Measurements from ENCODE around the gene HDAC9.

Gene HDAC9

DNA sequence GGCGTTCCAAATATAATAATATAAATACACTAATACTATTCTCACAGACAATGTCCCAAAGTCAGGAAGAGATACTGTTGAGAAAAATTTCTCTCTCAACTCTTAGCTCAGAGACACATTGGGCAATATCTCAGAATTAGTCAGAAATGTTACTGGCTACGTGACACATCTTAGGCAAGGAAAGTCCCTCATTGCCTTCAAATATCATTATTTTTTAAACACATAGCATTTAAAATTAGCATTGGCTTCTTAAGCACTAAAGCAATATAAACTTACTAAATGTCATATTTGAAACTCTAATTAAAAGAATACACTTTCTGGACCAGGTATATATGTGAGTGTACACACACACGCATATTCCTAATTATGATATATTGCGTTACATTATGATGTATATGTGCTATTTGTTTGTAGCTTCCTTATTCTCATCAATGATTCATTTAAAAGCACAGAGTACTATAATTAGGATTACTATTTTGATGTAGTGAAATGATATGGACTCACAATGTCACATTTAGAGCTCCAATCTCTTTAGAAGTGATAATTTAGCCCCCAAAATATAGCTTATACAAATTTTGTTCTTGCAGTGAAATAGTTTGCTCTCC lies 366.1 kb downstream of the HDAC9 start:
- no peak for DNase-seq

DNA sequence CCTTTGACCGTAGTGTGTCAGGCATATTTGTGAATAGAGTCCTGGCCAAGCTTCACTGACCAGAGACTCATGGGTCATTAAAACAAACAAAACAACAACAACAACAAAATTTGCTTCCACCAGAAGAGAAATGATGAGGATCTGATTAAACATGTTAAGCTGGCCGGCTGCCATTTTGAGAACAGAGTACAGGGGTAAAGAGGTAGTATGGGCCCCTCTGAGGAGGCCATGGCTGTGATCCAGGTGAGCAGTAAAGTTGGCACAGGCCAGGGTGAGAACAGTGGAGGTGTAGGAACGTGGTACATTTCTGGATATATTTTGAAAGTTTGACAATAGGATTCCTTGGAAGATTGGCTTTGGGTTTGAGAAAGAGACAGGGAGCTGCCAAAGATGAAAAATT lies 369.4 kb downstream of the HDAC9 start:
- no peak for DNase-seq

DNA sequence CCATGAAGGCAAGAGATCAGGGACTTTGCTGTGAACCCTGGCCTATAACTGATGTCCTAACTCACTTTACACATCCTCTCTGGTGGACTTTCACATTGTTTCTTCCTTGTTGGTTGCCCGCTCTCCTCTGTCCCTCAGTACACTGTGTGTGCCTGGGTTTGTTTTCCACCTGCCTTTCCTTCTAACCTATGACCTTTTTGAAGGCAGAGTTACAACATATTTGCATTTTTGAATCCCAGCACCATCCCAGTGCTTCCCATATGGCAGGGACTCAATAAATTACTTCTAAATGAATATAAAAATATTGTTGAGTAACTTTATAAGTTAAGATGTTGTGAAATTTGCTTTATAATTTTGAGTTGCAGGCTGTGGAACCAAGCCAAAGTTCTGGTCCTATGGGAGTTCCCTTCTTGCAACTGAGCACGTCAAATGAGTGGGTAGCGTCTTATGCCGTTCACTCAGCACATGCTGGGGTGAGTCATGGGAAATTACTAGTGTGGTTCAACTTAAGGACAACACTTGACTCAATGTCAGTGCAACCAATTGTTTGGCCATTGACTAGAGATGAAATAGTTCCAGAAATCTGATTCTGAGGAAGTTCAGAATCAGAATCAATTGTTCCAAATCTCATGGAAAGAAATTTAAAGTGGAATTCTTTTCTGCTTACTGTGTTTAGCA lies 370.9 kb downstream of the HDAC9 start:
- DNase-seq = no peak

DNA sequence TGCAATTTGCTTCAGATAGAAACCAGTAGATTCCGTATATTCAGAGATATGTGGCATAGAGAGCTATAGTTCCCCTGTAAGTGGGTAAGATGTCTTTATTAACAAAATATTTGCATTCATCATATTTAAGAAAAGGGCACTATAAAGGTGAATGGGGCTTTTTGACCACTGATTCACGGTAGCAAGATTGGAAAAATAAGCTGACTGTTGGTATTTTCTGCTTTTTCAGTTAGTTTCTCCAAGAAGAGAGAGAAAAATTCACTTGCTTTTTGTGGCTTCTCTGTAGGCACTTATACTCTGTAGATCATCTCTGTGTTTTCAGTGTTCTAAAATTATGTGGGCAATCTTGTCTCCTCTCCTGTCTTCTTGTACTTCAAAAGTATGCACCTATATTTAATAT lies 376.8 kb downstream of the HDAC9 start:
- no peak for DNase-seq

DNA sequence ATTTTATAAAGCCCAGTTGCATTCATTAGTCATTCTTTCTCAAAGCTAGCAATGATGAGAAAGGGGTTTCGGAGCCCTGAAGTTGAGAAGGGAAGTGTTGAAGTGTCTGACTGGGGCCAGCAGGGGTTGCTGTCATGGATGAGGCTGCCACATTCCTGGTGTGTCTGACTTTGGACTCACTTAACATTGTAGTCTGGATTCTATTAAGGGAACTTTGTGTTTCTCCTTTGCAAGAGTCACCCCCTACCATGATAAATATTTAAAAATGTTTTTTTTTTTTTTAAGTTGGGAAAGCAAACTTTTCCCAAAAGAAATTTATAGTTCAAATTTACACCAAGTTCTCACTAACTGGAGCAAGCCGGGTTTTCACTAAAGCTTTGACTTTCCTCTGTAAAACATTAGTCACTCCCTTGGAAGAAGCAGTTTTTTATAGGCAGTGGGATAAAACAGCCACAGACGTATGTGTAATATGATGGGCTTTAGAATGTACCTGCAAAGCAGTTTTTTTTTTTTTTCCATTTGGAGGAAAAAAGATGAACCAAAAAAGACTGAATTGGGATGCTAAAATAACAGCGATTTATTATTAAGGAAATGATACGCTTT lies 378.3 kb downstream of the HDAC9 start:
- no peak for DNase-seq

DNA sequence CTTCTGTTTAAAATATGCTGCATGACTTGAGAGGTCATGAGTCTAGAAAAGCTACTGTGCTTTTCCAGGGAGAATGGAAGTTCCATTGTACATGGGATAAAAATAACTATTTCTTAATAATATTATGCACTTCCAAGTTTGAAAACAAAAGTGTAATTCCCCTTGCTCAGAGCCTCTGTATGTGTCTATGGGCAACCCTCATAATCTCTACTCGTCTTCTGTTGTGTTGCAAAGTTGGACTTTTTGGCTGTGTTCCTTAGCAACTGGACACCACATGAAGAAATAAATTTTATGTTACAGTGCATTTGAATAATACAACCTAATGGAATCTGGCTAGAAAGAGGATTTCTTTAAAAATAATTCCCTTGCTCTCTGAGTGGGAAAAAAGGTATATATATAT lies 379.3 kb downstream of the HDAC9 start:
- DNase-seq = no peak

DNA sequence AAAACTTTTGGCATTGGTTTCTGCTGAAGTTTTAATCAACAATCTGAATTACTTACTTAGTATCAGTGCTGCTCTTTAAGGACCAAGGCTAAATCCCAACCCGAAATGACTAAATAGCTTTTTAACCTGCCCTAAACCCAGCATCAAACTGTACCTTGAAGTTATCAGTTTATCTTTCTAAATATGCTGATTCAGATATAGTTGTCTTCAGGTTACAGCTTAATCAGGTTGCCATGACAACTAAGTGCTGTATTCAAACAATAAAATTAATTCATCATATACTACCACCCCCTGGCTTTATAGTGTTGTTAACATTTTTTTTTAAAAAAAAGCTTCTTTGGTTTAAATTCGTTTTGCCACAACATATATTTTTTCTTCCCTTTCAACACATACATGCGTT lies 382.3 kb downstream of the HDAC9 start:
- DNase-seq = no peak

DNA sequence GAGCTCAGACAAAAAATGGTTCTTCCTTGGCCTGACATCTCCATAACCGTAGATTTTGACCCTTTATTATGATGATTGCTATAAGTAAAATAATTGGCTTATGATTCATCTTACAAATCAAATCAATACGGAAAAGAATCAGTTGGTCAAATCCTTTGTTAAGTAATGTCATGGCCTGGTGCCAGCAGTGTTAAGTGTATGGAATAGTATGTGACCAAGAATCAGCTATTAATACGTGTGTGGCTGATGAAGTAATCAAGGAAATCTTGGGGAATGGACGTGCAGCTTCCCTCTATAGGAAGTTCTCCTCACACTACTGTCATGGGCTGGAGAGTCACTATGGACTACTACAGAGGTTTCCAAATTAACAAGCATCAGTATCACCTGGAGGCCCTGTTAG lies 391.3 kb downstream of the HDAC9 start:
- DNase-seq = no peak

DNA sequence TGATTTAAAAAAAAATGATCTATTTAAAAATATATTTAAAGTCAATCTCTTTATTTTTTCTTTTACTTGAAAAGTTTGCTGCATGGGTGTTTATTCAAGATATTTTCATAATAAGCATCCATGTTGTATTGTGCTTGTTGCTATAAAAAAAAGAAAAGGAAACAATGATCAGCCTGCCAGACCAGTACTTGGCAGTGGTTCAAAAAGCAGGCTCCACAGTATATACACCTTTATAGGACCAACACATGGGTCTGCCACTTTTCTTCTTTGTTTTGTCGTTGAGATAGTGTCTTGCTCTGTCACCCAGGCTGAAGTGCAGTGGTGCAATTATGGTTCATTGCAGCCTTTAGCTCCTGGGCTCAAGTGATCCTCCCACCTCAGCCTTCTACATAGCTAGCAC lies 393.9 kb downstream of the HDAC9 start:
- DNase-seq = no peak

DNA sequence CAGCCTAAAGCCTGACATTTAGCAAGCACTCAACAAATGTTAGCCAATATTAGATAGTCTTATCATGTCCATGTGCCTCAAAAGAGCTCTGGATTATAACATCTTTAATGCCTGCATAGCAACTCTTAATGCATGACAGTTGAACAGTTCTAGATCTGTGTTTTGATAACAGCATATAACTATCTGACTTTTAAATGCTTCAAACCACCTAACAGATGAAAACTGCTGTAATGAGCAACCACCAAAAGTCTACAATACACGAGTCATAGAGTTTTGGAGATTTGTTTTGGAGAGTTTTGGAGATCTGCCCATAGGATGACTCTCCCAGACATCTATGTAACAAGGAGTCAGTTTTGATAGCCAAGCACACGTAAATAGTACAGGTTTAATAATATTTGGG lies 394.6 kb downstream of the HDAC9 start:
- DNase-seq = no peak

DNA sequence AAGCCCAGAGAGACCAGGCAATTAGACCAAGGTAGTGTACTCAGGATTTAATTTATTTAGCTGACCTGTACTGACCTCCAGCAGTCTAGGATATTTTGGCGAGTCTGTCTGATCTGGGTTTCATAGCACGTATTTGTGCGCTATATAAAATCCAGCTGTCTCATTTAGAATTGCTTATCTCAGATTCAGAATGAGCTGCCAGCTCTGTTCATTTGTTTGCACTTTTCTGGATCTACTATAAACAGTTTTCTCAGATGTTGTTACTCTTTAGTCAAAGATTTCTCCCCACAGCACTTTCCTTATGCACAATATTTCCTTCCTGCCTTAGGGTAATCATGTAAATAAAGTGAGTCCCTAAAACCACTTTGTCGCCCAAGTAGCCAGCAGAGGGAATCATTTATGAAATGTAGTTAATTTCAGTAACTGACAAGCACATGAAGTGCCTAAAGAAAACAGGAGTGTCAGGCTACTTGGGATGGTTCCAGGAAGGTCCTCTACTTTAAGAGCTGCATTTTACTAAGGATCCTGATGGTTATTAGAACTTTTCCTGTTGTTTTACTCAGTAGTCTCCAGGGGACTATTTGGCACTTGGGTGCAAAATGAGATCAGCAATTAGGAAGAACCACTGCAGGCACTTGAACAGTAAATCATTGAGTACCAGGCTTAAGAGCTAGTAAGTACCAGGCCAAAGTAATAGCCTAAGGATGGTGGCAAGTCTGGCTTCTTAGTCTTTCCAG lies 395.5 kb downstream of the HDAC9 start:
- DNase-seq = no peak

DNA sequence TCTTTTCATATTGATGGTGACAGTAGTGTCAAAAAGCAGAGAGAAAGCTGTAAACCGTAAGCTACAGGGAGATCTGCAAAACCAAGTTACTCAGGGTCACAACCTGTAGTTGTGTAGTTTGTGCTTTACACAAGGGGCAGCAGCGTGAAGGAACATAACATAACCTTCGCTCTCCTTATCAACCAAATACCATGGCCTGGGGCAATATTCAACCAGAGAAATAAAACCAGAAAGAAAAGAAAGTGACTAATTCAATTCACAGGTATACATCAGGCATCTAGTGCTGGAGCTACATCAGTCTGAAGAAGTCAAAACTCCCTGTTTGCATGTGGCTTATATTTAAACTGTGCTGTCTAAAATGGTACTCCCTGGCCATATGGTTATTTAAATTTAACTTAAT lies 397.6 kb downstream of the HDAC9 start:
- DNase-seq = no peak

DNA sequence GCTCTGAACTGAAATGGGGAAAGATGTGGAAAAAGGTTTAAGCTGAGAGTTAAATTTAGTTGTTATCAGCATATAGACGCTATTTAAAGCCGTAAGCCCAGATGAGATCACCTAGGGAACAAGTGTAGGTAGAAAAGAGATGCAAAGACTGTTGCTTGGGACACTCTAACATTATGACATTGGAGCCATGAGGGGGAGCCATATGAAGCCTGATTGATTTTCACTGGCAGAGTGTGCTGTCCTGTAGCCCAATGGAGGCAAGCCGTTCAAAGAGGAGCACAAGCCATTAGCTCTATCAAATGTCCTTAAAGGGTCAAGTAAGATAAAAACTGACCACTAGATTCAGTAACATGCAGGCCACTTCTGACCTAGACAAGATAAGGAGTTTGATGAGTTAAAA lies 398.6 kb downstream of the HDAC9 start:
- DNase-seq = no peak

DNA sequence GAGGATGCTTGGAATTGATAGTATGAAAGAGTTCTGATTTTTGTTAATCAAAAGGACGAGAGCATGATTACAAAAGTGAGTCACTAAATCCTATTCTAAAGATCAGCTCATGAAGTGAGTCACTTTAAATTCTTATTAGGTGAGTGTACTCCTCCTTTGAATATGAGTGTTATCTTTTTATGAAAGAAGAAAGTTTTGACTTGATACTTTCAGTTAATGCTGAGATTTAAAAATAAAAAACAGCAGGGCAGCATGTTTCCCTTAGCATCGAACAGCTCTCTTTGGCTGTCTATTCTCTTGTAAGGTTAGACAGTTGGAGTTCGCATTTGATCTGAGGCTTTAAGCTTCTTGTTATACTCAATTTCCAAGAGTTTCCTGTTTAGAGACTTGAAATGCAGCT lies 399.9 kb downstream of the HDAC9 start:
- no peak for DNase-seq

DNA sequence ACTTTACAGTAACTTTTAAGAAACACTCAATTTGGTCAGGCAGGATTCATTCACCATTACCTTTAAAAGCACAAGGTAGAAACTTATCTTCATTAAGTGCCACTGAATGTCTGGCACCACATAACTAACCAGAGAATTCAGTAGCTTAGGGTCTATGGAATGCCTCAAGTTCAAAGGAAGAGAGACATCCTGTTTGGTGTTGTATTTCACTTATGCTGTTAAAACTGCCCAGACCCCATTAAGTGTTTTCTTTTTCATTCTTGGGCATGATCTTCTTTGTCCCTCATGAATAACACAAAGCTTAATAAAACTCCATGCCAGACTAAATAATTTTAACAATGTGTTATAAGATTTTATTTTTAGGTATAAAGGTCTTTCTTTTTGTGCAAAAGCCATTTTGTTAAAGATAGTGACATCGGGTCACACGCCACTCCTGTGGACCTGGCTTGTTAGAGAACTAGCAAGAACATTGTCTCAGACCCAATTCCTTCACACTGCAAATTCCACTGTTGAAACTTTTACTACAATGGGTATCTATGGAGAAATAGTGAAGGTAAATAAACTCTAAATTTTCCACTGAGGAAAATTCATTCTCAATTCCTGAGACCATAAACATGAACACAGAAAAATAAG lies 400.9 kb downstream of the HDAC9 start:
- DNase-seq = no peak

DNA sequence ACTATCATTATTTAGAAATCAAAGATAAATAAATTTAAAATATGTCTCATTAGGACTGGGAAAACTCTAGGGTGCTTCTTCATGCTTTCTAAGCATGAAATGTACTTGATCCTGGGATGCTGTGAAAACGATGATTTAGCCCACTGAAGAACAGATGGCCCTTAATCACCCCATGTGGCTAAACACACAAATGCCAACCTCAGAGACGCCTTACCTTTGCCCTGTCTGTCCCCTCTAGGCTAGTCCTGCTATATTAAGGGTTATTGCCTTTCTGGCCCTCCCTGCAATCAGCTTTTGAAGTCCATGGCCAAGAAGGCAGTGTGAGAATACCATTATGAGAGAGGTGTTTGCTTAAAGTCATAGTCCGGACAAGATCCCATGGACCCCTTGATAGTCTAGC lies 404.7 kb downstream of the HDAC9 start:
- no peak for DNase-seq

DNA sequence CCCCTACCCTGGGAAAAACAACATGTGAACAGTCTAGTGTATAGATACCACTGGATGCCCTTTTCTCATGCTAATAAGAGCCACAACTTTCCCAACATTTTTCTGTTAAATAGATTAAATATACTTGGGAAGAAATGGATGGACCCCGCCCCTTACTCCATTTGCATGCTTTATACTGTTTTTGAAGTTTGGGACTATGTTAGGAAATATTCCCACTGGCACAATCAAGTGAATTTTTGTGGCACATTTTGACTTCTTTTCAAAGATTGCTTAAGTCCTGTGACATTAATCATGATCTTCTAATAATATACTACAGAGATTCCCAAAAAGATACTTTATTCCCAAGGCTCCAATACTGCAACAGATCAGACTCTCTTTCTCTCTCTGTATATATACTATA lies 405.3 kb downstream of the HDAC9 start:
- no peak for DNase-seq

DNA sequence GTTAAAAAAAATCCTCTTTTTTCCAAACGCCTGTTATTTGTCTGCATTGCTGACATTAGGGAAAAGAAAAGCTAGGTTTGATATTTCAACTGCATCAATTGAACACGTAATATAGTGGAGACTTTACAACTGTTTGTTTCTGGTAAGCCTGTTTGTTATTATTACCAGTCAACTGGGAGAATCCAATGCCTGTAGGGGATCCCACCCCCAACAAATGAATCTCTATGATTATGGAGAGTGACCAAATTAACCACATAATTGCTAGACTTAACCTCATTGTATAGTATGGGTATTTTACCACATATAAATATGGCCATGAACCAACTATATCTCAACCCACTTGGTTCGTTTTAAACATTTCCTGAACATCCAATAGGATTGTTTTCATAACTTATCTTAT lies 405.8 kb downstream of the HDAC9 start:
- no peak for DNase-seq

DNA sequence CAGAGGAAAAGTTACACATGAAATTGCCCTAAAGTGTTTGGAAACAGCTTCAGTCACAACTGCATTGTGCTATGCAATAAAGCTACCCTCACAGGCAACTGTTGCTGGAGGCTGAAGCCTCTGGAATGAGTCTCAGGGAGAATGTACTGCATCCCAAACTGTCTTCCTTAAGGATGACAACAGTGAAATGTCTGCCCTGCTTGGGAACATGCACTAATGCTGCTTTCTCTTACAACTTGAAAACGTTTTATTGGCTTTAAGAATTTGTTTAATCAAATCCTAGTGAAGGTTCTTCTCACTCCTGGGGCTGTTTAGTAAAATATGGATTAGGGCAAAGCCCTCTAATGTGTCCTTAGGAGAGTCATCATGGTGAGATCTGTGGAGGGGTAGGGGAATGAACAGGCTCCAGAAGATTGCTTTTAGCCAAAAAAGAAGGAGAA lies 406.5 kb downstream of the HDAC9 start:
- no peak for DNase-seq

DNA sequence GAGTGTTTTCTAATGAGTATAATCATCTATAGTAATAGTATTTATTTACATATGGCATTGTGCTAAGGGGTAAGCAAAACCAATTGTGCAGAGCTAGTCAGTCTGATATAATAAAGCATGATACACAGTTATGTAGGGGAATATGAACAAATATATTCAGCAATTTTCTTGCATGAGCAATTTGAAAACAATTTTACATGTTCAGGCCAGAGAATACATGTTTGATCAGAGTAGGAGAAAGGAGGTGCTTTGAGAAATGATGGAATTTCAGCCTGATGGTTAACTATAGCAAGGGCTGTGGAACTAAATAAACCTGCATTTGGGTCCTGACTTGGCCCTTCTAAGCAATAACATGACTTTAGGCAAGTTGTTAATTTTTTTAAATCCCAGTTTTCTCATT lies 407.3 kb downstream of the HDAC9 start:
- DNase-seq = no peak

DNA sequence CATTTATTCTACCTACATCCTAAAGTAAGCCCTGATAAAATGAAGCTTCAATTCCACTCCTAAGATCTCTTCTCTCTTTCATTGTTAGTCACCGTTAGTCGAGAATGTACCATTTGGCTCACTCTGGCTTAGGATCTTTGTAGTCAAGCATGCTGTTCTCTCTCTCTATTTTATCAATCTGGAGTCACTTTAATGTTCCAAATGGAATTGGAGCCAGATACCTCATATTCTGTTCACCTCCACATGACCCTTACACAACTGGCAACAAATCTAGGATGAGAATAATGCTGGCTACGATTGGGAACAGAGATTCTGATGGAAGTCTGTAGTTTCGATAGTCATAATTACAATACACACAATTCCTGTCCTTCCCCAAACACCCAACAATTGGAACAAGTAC lies 408.1 kb downstream of the HDAC9 start:
- DNase-seq = no peak

DNA sequence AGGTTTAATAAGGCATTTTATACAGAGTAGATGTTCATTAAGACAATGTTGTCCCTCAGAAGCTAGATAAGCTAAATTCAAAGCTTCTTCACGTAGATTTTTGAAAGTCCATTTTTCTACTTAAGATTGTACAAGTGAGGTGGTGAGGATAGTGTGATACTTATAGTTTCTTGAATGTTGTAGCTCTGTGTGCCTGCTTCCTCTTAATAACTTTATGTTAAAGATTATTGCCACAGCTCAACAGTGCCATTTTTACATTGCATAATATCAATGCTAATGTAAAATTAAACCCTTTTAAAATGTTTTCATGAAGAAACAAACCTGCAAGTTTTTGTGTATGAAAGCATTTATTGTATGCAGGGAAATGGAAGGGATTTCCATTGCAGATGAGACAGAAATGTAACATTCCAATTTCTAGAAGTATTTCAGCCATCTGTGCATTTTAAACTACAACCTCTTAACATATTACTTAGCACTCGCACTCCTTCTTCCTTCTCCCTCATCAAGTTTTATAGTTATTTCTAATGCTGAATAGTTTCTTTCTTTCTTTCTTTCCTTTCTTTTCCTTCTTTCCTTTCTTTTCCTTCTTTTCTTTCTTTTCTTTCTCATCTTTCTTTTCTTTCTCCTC lies 409.9 kb downstream of the HDAC9 start:
- no peak for DNase-seq

DNA sequence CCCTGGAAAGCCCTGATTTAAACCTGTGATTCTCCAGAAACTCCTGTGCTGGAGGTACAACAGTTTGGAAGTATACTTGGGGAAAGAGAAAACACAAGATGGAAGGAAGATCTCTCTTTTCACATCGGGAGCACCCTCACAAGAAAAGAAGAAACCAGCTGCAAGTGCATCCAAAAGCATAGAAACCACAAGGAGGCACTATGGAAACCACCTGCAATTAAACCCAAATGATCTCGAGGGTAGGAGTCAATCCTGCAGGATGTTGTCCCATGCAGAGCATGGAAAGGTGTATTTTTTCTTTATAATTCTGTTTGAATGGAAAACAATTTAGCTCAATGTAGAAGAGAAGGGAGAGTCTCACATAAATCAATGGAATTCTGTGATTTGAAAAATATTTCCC lies 411.4 kb downstream of the HDAC9 start:
- DNase-seq = no peak
